ENCODE results near the gene KCNF1.

- TF ChIP-seq CTCF (IDR thresholded peaks at IDR 0.05; ENCODE audit: insufficient read depth, low read depth, low read length) (no peak), EZH2 (IDR thresholded peaks at IDR 0.05; ENCODE audit: insufficient read depth, low read length) (no peak)
Observed at GRCh38 chr2:10875126-10875525, 36.6 kb upstream of the KCNF1 start.
